CD4-positive, alpha-beta T cell treated with Interleukin-15 for 4 hours (primary cell): ENCODE results near the gene RTP3.
"Not testable (repeated sequence)": the region's sequence is repeated elsewhere in the genome, so short reads cannot be mapped to it uniquely, and the experiment has no call there.

Source experiments
- DNase-seq: peaks from one replicate; pipeline ENCODE4 v3.0.0-alpha.2; 2020; ENCODE audit warnings: low spot score

The RTP3 gene

DNA sequence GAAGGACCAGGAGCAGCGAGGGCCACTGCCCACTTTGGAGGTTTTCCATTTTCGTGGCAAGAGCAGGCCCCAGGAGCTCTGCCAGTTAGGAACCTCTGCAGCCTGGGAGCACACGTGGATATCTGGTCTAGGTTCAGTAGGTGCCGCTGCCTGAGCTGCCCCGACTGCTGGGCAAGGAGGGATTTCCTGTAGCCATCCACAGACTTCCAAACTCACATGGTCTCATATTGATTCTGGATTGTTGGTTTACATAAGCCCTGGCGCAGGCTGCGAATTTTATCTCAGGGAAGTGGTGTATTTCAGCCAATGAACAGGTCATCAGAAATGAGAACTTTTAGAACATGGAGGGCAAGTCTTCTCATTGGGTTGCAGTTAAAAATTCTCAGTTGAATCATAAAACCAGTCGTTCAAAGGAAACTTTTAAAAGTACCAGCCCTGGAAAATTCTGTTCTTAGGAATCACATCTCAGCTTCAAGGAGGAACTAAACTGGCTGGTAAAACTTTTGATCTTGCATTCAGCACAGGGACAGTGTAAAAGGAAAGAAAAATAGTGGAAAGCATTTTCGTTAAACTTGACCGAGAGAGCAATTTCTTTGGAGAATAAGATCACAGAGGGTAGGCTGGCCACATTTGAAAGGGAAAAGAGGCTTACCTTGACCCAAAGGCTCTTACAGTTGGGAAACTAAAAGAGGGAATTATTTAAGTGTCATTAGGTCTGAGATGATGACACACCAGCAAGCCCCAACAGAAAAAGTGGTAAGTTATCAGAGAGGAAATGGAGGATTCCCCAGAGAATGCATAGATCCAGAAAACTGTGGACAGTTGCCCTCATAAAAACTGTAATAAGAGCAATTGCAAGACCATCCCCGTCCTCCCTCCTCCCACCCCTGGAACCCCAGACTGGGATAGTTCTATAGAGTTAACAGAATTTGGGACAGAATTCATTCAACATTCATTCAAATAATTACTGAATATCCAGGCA lies 6.4 kb upstream of the RTP3 start:
- no peak for DNase-seq

DNA sequence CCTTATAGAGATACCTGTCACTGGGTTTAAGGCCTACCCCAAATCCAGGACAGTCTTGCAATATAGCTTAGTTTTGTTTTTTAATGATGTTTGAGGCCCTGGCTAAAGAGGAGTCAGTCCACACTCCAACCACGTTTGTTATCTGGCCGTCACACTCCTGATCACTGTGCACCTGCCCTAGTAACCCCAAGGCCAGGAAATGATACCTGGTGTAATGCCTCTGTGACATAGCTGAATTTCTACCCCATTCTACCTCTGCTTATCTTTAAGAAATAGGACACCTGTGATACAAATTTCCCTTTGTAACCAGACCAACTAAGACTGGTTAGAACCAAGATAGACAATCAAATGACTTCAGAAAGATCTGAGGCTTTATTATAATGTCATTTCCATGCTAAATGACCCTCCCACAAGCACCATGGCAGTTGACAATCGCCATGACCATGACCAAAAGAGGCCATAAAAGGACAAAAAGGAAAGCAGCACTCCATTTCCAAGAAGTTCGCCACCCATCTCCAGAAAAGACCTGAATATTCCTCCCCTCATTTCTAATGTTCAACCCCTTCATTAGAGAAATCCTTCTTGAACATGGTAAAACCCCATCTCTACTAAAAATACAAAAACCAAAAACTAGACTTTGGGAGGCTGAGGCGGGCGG lies 4.8 kb upstream of the RTP3 start:
- no peak for DNase-seq

DNA sequence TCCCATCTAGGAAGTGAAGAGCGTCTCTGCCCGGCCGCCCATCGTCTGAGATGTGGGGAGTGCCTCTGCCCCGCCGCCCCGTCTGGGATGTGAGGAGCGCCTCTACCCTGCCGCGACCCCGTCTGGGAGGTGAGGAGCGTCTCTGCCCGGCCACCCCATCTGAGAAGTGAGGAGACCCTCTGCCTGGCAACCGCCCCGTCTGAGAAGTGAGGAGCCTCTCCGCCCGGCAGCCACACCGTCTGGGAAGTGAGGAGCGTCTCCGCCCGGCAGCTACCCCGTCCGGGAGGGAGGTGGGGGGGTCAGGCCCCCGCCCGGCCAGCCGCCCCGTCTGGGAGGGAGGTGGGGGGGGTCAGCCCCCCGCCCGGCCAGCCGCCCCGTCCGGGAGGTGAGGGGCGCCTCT lies 3.3 kb upstream of the RTP3 start:
- not testable (repeated sequence) for DNase-seq

DNA sequence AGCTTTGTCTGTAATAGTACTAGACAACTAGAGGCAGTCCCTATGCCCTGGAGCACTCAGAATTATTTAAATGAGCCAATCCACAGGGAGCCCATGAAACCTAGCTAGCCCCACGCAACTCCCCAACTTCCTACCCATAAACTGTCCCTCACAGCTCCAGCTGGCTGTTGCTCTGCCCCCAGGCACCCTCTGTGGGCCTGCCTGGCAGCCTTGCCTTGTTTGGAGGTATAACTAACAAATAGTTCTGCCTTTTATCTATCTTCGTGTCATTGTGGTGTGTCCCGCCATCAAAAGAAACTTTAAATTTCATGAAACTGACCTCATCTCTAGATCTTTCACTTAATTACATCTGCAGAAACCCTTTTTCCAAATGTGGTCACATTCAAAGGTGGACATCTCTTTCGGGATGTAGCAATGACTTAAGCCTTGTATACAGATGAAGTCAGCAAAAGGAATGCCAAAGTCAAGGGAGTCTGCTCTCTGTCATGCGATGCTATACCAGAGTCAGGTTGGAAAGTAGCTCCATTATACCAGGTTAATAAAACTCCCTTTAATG lies 1.8 kb upstream of the RTP3 start:
- no peak for DNase-seq

DNA sequence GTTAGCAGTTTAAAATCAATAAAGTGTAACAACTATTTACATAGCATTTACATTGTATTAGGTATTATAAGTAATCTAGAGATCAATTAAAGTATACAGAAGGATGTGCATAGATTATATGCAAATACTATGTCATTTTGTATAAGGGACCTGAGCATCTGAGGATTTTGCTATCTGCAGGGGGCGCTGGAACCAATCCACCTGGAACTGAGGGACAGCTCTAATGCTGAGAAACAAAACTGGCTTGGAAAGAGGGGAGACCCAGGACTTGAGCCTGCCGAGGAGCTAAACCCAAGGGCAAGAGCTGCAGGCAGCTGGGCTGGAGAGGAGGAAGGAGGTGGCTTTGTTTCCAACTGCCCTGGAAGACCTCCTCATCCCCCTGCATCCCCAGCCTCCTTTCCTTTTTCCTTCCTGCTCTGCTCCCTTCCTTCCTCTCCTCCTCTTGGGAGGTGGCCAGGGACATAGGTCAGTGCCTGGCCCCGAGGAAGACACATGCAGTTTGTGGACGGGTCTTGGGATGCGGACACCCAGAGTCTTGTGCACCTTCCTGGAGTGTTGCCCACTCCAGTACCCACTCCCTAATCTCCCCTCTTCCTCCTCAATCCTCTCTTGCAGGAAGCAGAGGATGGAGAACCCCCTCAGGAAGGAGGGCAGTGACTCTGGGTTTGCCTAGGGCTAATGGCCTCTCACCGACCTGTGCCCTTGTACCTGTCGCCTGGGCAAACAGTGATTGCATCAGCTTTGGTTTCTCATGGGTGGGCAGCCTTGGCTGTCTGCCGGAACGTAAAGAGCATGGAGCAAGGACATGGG lies 825 bp upstream of the RTP3 start:
- peak; percentile 59 for DNase-seq

DNA sequence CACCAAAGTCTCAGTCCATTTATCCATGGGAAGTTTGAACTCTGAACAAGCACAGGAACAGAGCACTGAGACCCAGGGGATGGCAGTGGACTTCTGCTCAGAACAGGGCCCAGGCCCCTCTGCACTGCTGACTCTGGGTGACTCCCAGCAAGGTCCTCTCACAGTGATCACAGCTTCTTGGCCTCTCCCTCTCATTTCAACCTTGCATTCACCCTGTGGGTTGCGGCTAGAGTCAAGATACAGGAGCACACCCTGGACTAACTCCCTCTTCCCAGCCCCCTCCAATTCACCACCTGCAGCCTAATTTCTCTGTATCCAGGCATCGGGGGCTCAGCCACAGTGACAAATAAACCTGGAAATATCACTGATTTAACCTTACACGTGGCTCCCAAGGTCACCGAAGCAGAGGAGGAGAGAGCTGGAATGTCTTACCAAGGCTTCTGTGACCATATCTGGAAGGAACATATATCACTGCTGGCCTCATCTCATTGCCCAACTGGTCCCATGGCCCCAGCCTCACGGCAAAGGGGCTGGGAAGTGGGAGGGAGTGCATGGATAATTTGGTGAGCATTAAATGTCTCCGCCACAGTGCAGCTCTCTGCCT lies 1.2 kb downstream of the RTP3 start:
- DNase-seq, result no peak

DNA sequence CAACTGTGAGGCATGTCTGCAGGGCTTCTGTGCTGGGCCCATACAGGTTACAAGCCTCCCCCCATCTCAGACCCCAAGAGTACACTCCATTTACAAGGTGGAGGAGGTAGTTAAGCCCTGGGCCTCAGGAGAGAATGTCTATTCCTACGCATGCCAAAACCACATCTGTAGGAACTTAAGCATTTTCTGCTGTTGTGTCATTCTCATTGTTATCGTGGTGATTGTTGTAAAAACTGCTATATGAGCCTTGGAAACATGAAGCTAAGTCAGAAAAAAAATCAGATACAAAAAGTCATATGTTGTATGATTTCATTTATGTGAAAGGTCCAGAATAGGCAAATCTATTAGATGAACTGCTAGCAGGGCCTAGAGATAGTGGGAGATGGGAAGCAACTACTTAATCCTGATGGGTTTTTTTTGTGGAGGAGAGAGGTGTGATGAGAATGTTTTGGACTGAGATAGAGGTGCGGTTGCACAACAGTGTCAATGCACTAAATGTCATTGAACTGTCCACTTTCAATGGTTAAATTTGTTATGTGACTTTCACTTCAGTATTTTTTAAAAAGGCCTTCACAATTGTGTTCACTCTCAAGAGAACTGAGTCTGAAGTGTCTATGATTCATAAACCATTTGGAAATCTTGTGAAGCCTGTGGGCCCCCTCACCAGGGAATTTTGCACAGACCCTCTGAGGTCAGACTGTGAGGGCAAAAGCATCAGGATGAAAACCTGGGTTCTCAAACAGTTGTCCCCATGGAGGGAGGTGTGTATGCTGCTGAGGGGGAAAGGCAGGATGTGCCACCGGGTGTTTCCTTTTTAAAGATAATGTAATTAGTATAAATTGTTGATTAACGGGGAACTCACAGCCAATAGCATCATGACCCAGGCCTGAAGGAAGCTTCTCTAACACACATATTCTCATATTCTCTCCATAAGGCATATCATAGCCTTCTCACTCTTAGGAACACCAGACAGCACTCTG lies 3.2 kb downstream of the RTP3 start:
- DNase-seq, result no peak

DNA sequence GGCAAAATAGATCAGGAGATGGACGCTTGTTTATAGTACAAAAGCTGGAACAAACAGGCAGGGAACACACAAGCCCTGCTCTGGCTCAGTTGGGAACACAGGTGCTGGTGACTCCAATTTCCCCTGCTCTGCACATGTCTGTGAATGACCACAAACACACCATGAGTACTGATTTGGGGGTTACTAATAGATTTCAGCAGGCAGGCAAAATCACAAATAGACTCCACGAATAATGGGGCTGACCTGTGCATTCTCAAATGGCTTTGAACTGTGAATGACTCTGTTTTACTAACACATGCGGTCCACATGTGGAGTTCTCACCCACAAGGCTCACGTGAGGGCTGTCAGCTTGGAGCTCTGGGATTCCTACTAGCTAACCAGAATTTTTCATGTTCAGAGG lies 3.9 kb downstream of the RTP3 start:
- DNase-seq, result no peak

DNA sequence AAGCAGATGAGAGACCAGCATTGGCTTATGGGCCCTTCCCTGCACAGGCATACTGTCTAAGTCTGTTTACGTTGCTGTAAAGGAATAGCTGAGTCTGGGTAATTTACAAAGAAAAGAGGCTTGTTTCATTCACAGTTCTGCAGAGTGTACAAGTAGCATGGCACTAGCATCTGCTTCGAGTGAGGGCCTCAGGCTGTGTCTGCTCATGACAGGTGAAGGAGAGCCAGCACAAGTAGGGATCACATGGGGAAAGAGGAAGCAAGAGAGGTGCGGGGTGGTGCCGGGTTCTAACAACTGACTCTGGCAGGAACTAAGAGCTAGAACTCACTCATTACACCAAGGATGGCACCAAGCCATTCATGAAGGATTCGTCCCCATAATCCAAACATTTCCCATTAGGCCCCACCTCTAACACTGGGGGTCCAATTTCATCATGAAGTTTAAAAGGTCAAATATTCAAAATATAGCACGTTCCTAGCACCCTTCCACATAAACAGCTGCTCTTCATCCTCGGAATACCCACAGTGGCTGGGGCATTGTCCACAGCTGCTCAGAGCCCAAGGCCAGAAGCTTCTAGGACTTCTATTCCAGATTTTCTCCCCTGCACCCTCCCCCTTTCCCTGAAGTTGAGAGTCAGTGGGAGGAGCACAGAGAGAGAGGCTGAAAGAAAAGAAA lies 5.6 kb downstream of the RTP3 start:
- DNase-seq, result no peak

DNA sequence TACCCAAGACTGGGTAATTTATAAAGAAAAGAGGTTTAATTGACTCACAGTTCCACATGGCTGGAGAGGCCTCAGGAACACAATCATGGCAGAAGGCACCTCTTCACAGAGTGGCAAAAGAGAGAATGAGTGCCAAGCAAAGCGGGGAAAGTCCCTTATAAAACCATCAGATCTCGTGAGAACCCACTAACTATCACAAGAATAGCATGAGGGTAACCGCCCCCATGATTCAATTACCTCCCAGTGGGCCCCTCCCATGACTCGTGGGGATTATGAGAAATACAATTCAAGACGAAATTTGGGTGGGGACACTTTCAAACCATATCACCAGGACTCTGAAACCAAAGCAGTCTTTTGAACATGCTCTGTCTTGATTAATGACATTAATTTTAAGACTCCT lies 7.0 kb downstream of the RTP3 start:
- DNase-seq, result peak; percentile 44

DNA sequence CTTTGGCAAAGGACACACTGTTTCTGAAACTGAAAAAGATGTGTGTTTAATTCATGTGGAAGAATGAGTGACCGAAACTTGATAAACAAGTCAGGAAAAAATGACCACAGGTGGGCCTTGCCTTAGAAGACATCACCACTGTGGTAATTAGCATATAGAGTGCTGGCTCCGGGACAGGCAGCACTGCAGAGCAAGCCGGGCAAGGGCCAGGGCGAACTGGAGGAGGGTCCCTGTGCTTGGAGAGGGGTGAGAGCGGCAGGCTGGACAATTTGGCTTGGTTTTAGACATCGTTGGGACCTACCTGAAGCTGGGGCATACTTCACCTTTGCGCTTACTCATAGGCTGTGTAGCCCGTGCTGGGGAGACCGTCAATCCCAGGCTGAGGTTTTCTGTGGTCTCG lies 8.2 kb downstream of the RTP3 start:
- no peak for DNase-seq

DNA sequence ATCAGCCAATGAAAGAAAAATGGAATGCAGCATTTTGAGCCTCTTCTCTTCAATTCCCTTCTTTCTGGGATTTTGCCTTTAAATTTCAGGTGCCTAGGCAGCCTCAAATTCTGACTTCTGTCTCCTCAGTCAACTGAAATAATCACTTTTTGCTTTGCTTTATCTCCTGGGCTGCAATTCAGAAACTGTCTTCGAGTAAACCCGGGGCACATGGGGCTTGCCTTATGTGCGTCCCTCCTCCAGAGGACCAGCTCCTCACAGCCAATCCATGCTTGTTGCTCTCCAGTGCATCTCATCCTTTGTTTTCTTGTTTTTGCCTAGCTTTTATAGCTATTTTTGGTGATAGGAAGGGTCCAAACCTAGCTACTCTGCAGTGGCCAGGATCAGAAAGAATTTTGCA lies 8.8 kb downstream of the RTP3 start:
- no peak for DNase-seq

DNA sequence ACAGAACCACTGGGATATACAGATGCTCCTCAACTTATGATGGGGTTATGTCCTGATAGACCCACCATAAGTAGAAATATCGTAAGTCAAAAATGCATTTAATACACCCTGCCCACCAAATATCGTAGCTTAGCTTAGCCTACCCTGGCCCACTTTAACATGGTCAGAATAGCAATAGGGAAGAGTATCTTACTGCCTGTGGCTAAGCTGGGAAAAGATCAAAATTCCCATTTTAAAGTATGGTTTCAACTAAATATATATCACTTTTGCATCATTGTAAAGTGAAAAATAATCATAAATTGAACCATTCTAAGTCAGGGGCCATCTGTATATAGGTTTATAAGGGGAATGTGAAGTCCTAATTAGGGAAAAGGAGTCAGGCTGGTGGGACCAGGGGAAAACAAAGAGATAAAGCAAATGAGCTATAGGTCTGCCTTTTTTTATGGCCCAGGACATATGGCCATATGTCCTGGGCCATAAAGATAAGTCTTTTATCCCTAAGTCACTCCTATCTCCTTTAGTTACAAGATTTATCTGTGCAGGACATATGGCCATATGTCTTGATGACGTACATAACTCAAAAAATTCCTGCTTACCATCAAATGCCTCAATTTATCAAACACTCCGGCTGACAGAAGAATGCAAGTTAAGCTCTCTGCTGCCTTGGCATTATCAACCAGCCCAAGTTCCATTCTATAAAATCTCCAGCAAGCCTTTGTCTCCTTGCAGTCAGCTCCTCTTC lies 11.2 kb downstream of the RTP3 start:
- DNase-seq, result no peak

DNA sequence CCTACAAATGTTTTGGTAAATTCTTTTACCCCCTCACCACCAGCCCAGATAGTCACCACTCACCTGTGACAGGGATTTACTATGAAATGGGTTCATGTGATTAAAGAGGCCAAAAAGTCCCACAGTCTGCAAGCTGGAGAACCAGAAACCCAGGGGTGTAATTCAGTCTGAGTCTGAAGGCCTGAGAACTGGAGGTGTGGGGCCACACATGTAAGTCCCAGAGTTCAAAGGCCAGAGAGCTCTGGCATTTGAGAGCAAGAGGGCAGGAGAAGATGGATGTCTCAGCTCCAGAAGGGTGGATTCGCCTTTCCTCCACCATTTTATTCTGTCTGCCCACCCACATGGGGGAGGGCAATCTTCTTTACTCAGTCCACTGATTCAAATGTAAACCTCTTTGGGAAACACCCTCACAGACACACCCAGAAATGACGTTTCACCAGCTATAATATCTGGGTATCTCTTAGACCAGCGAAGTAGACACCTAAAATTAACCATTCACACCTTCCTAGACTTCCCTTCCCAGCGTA lies 11.9 kb downstream of the RTP3 start:
- DNase-seq, result no peak

DNA sequence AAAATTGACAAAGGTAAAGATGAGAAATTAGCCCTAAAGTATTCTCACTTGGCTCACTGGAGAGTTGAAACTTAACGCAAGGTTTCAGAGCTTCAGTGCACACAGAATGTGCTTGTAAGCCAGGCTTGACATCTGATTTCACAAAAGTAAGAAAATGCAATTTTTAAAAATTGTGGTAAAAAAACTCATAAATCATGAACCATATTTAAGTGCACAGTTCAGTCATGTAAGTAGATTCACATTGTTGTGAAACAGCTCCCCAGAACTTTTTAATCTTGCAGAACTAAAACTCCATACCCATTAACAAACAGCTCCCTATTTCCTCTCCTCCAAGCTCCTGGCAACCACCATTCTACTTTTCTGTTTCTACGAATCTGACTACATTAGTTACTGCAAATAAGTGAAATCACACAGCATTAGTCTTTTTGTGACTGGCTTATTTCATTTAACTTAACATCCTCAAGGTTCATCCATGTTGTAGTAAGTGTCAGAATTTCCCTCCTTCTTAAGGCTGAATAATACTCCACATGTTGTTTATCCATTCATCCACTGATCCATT lies 14.5 kb downstream of the RTP3 start:
- no peak for DNase-seq

DNA sequence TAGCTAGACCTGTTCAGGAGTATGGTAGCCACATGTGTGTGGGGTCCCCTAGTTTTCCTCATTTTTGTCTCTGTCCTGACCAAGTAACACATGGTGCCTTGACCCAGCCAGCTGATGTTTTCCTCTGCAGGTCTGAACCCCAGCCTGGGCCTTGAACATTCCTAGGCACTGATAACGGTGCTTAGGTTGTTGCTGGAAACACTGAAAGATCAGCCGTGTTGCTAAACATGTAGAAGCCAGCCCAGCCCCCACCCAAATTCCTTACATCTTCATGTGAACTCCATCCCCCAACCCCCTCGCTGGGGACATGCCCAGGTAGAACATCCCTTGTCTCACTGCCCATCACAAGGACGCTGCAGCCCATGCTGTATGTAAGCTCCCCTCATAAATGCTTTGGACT lies 18.7 kb downstream of the RTP3 start:
- no peak for DNase-seq

DNA sequence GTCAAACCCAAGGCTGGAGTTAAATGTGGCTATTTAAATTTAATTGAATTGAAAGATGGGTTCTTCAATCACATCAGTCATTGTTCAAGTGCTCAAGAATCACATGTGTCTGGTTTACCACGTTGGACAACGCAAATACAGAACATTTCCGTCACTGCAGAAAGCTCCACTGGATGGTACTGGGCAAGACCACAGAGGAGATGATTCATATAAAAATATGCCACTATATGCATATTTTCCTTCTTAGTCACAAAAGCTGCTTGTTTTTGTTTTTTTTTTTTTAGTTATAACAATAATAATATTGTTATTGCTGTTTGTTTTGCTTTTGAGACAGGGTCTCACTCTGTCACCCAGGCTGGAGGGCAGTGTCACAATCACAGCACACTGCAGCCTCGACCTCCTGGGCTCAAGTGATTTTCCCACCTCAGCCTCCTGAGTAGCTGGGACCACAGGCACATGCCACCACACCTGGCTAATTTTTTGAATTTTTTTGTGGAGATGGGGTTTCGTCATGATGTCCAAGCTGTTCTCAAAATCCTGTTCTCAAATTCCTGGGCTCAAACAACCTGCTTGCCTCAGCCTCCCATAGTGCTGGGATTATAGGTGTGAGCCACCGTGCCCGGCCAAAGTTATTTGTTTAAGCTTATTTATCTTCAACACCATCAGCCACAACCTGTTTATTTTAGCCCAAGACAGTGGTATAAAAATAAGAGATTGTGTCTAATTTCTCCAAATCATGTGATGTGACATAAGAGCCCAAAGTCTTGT lies 19.4 kb downstream of the RTP3 start:
- DNase-seq, result no peak

DNA sequence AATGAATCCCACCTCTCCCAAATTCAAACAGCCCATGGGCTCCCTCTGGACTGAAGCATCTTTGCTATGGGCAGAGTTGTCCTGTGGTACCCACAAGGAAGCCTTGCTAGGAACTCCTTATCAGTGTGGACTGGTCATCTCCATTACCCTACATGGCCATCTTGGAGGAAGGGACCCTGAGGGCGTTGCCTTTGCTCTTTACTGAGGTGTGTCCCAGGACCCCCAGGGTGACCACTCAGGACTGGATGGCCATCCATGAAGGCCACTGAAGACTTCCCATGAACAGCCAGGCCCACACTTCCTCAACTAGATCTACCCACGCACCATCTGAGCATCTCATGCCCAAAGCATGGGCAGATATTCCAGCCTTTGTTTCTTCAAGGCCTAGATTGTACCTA lies 20.0 kb downstream of the RTP3 start:
- no peak for DNase-seq
